Transverse colon (tissue), 4 donors: ENCODE results near the gene MAGED4B.
"Not testable (repeated sequence)": the region's sequence is repeated elsewhere in the genome, so short reads cannot be mapped to it uniquely, and the experiment has no call there.

ENCODE experiments used
- CTCF ChIP-seq, 5 experiments: fragments of 200-600 bp in 3 of 5; fragments of 450-650 bp in 2 of 5; sonication (generic) in 3 of 5; IDR thresholded peaks; 1 replicate in 2 of 5; 2 replicates in 3 of 5; pipeline ENCODE4 v1.5.1; 2016 to 2017; ENCODE audit warnings: antibody characterized with exemption in 5 of 5, inconsistent platforms in 3 of 5, mild to moderate bottlenecking in 2 of 5, moderate library complexity in 1 of 5
- EP300 ChIP-seq: sonication (generic); formaldehyde crosslinking; IDR thresholded peaks from one replicate; pipeline ENCODE4 v1.6.1; 2017; ENCODE audit warnings: antibody characterized with exemption, low read depth
- POLR2AphosphoS5 ChIP-seq, 3 donors: sonication (generic); formaldehyde crosslinking; IDR thresholded peaks; one replicate each; pipeline ENCODE4 v1.6.1; 2016; ENCODE audit warnings: antibody characterized with exemption in 3 of 3

GRCh38 chrX:52042288-52042687 is 26.7 kb downstream of the MAGED4B start:
- TF ChIP-seq POLR2AphosphoS5 (IDR thresholded peaks at IDR 0.05); CTCF (IDR thresholded peaks at IDR 0.05); EP300: not testable (repeated sequence)
